Measurements from ENCODE around the gene TRABD2B.

Gene TRABD2B

GRCh38 chr1:47991187-47991586 is 6.0 kb downstream of the TRABD2B start:
- no peak for DNase-seq

GRCh38 chr1:47990286-47990685 is 6.9 kb downstream of the TRABD2B start:
- DNase-seq = no peak

- no peak for DNase-seq
Observed at GRCh38 chr1:47987601-47988000, 9.6 kb downstream of the TRABD2B start.

GRCh38 chr1:47986761-47987200 is 10.4 kb downstream of the TRABD2B start:
- DNase-seq = no peak

GRCh38 chr1:47985018-47985417 is 12.2 kb downstream of the TRABD2B start:
- no peak for DNase-seq

- DNase-seq = no peak
Observed at GRCh38 chr1:47984175-47984789, 12.9 kb downstream of the TRABD2B start.

GRCh38 chr1:47983691-47984090 is 13.5 kb downstream of the TRABD2B start:
- DNase-seq = no peak

- DNase-seq = no peak
Observed at GRCh38 chr1:47981667-47982350, 15.4 kb downstream of the TRABD2B start.

GRCh38 chr1:47980501-47980900 is 16.7 kb downstream of the TRABD2B start:
- DNase-seq = no peak

GRCh38 chr1:47979724-47980123 is 17.5 kb downstream of the TRABD2B start:
- no peak for DNase-seq

GRCh38 chr1:47978486-47978885 is 18.7 kb downstream of the TRABD2B start:
- no peak for DNase-seq

- DNase-seq = no peak
Observed at GRCh38 chr1:47976728-47977127, 20.5 kb downstream of the TRABD2B start.

- DNase-seq = no peak
Observed at GRCh38 chr1:47976267-47976666, 20.9 kb downstream of the TRABD2B start.

- no peak for DNase-seq
Observed at GRCh38 chr1:47975302-47975921, 21.8 kb downstream of the TRABD2B start.

- no peak for DNase-seq
Observed at GRCh38 chr1:47972864-47973432, 24.2 kb downstream of the TRABD2B start.

GRCh38 chr1:47971385-47972160 is 25.6 kb downstream of the TRABD2B start:
- DNase-seq = no peak

GRCh38 chr1:47970882-47971281 is 26.3 kb downstream of the TRABD2B start:
- DNase-seq = no peak

- no peak for DNase-seq
Observed at GRCh38 chr1:47969478-47969877, 27.7 kb downstream of the TRABD2B start.

- no peak for DNase-seq
Observed at GRCh38 chr1:47968556-47968888, 28.7 kb downstream of the TRABD2B start.

GRCh38 chr1:47967864-47968555 is 29.2 kb downstream of the TRABD2B start:
- DNase-seq = no peak

GRCh38 chr1:47965816-47966215 is 31.4 kb downstream of the TRABD2B start:
- no peak for DNase-seq

GRCh38 chr1:47964636-47965035 is 32.5 kb downstream of the TRABD2B start:
- DNase-seq = no peak
